Panc1 (cell line): ENCODE results near the gene CC2D1A. TPM values are rescaled to one million over a fixed set of nuclear protein-coding genes. Genes with fewer than 3 reads are reported as not detected.

ENCODE experiments used
- ATAC-seq: fragments of 200-7000 bp; cut with Tn5 transposase; 2 replicates; pipeline ENCODE4 v1.9.1; 2020; ENCODE audit warnings: mild to moderate bottlenecking, moderate library complexity
- BruUV-seq: library from RNA; stranded (reverse); fragments of 400-500 nt; replicated peaks from 2 replicates; lab custom pipeline; 2021; lab: Mats Ljungman, UMichigan
- CTCF ChIA-PET: fragments of 300-600 bp; sonication (Branson Sonifier 250); formaldehyde crosslinking; loops from one replicate; lab custom pipeline; 2022; ENCODE audit warnings: antibody characterized with exemption; lab: Charles Lee
- POLR2A ChIA-PET: fragments of 300-600 bp; sonication (Branson Sonifier 250); formaldehyde crosslinking; loops from one replicate; lab custom pipeline; 2022; ENCODE audit warnings: antibody characterized with exemption; lab: Charles Lee
- DNase-seq: peaks from one replicate; pipeline ENCODE4 v3.0.0-alpha.2; 2010; ENCODE audit warnings: low read depth, low spot score
- H3K27ac ChIP-seq: 2 replicates; pipeline ENCODE4 v1.5.1; 2011; ENCODE audit warnings: mild to moderate bottlenecking, low read length, inconsistent platforms
- H3K27me3 ChIP-seq: fragments of 200-500 bp; sonication (Bioruptor generic); 2 replicates; pipeline ENCODE4 v1.6.0; 2014; ENCODE audit warnings: low read length, inconsistent platforms; ENCODE audit not compliant: control insufficient read depth, insufficient read depth
- H3K36me3 ChIP-seq: fragments of 200-500 bp; sonication (Bioruptor generic); 2 replicates; pipeline ENCODE4 v1.5.1; 2014; ENCODE audit warnings: inconsistent platforms, mild to moderate bottlenecking, low read length, moderate library complexity; ENCODE audit not compliant: control insufficient read depth, insufficient read depth
- H3K4me1 ChIP-seq: 2 replicates; pipeline ENCODE4 v1.5.1; 2011; ENCODE audit warnings: inconsistent platforms, mild to moderate bottlenecking, low read length, moderate library complexity; ENCODE audit not compliant: control insufficient read depth, insufficient read depth
- H3K4me3 ChIP-seq, 2 experiments: 2 replicates each; pipeline ENCODE4 v1.5.1; 2011 to 2012; ENCODE audit warnings: low read depth in 2 of 2, low read length in 2 of 2, mild to moderate bottlenecking in 2 of 2, inconsistent platforms in 1 of 2, moderate library complexity in 1 of 2
- H3K9me3 ChIP-seq: fragments of 200-500 bp; sonication (Bioruptor generic); 2 replicates; pipeline ENCODE4 v1.5.1; 2014; ENCODE audit warnings: low read depth, mild to moderate bottlenecking, inconsistent platforms, low read length, moderate library complexity; ENCODE audit not compliant: control insufficient read depth, insufficient read depth
- POLR2AphosphoS5 ChIP-seq: IDR thresholded peaks from 2 replicates; pipeline ENCODE4 v1.6.1; 2012; ENCODE audit warnings: mild to moderate bottlenecking, low read depth, low read length, moderate library complexity
- SIN3A ChIP-seq: IDR thresholded peaks from 2 replicates; pipeline ENCODE4 v1.6.1; 2012; ENCODE audit warnings: low read depth, mild to moderate bottlenecking, low read length, moderate library complexity, borderline replicate concordance; ENCODE audit not compliant: insufficient read depth
- TCF7L2 ChIP-seq: IDR thresholded peaks from 2 replicates; pipeline ENCODE4 v1.6.1; 2011; ENCODE audit warnings: mild to moderate bottlenecking, low read depth, low read length, inconsistent platforms
- in situ Hi-C: cut with HindIII; loops from 2 replicates; pipeline ENCODE4 v1.10.0; 2016; ENCODE audit warnings: low sequenced_read_pairs, low pct_unique_long_range_greater_than_20kb
- intact Hi-C: fragments of 100-400 bp; cut with micrococcal nuclease; formaldehyde crosslinking; loops from one replicate; pipeline ENCODE4 v1.10.0; 2022; ENCODE audit not compliant: unreplicated experiment
- total RNA-seq: library from RNA; stranded (reverse); gene quantifications from one replicate; pipeline ENCODE4 v1.2.1, GENCODE V29; 2021; ENCODE audit not compliant: unreplicated experiment
- TF ChIP-seq, protein P1 (sequence below), 2 experiments: IDR thresholded peaks; 2 replicates each; pipeline ENCODE4 v1.6.1; 2011 to 2012; ENCODE audit warnings: low read depth in 2 of 2, control low read depth in 1 of 2, low read length in 1 of 2, mild to moderate bottlenecking in 1 of 2, moderate library complexity in 1 of 2; ENCODE audit not compliant: insufficient read depth in 1 of 2
- TF ChIP-seq, protein P2 (sequence below): fragments of 450-650 bp; IDR thresholded peaks from 2 replicates; pipeline ENCODE4 v1.5.1; 2017; ENCODE audit warnings: mild to moderate bottlenecking

Gene CC2D1A
- total RNA-seq, 1 experiment from 2014 or later, result 28.0 TPM

DNA sequence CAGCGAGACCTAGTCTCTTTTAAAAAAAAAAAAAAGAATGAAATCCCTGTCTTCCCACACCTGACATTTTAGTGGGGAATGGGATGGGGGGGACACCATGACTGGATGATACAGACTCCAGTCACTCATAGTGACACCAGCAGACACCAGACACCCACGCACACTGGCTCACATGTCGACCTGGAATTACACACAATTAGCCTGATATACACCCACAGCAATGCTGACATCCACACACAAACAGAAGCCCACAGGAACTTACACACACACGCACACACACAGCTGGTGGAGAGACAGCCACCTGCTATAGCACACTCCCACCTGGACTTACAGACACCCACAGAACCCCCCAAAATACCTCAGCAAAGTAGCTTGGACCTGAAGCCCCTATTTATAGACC, 37.3 kb upstream of the CC2D1A start:
- ATAC-seq (no peak), DNase-seq (no peak)
- POLR2A ChIA-PET, result interaction anchor here (0.6 kb wide), 1 partner anchor 126 kb away, joined by 4 read pairs; no protein-coding TSS in a partner anchor
- Histone ChIP-seq H3K36me3 (no peaks in the 10 kb centered on the region), H3K4me3 (no peak overlapping the region), H3K9me3 (no peaks in the 10 kb centered on the region), H3K4me1 (peaks cover 12% of the 10 kb centered on the region), H3K27me3 (no peaks in the 10 kb centered on the region), H3K27ac (no peak overlapping the region)
- intact Hi-C loops, result no loop called here
- no TSS peak for BruUV-seq
- TF ChIP-seq, protein P1, sequence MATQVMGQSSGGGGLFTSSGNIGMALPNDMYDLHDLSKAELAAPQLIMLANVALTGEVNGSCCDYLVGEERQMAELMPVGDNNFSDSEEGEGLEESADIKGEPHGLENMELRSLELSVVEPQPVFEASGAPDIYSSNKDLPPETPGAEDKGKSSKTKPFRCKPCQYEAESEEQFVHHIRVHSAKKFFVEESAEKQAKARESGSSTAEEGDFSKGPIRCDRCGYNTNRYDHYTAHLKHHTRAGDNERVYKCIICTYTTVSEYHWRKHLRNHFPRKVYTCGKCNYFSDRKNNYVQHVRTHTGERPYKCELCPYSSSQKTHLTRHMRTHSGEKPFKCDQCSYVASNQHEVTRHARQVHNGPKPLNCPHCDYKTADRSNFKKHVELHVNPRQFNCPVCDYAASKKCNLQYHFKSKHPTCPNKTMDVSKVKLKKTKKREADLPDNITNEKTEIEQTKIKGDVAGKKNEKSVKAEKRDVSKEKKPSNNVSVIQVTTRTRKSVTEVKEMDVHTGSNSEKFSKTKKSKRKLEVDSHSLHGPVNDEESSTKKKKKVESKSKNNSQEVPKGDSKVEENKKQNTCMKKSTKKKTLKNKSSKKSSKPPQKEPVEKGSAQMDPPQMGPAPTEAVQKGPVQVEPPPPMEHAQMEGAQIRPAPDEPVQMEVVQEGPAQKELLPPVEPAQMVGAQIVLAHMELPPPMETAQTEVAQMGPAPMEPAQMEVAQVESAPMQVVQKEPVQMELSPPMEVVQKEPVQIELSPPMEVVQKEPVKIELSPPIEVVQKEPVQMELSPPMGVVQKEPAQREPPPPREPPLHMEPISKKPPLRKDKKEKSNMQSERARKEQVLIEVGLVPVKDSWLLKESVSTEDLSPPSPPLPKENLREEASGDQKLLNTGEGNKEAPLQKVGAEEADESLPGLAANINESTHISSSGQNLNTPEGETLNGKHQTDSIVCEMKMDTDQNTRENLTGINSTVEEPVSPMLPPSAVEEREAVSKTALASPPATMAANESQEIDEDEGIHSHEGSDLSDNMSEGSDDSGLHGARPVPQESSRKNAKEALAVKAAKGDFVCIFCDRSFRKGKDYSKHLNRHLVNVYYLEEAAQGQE (IDR thresholded peaks at IDR 0.05; ENCODE audit: insufficient read depth in 1 of 2, low read depth in 2 of 2, low read length in 1 of 2), result no peak
- TF ChIP-seq SIN3A (no peak), TCF7L2 (no peak), POLR2AphosphoS5 (no peak)
- TF ChIP-seq, protein P2, sequence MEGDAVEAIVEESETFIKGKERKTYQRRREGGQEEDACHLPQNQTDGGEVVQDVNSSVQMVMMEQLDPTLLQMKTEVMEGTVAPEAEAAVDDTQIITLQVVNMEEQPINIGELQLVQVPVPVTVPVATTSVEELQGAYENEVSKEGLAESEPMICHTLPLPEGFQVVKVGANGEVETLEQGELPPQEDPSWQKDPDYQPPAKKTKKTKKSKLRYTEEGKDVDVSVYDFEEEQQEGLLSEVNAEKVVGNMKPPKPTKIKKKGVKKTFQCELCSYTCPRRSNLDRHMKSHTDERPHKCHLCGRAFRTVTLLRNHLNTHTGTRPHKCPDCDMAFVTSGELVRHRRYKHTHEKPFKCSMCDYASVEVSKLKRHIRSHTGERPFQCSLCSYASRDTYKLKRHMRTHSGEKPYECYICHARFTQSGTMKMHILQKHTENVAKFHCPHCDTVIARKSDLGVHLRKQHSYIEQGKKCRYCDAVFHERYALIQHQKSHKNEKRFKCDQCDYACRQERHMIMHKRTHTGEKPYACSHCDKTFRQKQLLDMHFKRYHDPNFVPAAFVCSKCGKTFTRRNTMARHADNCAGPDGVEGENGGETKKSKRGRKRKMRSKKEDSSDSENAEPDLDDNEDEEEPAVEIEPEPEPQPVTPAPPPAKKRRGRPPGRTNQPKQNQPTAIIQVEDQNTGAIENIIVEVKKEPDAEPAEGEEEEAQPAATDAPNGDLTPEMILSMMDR, result no peak
- in situ Hi-C loops, result no loop called here
- CTCF ChIA-PET, result no interaction called here

DNA sequence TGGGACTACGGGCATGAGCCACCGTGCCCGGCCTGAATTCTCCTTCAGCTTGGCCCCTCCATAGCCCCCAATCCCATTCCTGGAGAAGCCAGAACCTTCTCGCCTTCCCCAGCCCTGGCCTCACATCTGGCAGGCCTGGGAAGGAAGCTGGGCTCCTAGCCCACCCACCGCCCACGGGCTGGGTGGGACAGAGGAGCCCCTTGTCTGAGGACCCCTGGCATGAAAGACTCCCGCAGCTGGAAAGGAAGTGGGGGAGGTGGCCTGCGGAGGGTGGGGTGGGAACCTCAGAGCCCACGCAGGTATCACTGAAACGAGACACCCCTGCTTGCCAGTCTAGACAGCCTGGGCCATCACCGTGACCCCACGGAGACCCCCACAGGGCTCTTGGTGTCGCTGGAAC, 36.7 kb upstream of the CC2D1A start:
- intact Hi-C loops, result no loop called here
- CTCF ChIA-PET, result no interaction called here
- Histone ChIP-seq H3K36me3 (no peaks in the 10 kb centered on the region), H3K4me1 (peaks cover 16% of the 10 kb centered on the region), H3K27ac (no peak overlapping the region), H3K9me3 (no peaks in the 10 kb centered on the region), H3K4me3 (no peak overlapping the region), H3K27me3 (no peaks in the 10 kb centered on the region)
- in situ Hi-C loops, result no loop called here
- POLR2A ChIA-PET, result no interaction called here
- no TSS peak for BruUV-seq
- DNase-seq (no peak), ATAC-seq (no peak)
- no peak for TF ChIP-seq SIN3A

DNA sequence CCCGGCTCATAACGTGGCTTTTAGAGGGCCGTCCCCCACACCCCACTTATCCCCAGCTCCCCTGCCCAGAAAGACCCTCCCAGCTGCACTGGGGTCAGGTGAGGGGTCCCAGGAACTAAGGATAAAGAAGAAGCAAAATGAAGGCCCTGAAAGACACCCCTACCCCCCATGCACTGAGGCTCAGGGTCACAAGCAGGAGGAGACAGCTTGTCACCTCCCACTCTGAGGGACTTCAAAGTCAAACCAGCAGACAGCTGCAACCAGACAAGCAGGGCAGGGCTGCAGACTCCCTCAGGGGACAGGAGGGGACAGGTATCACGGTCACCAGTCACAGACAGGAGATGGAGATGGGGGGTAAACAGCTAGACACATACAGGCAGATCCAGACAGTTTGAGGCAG, 35.1 kb upstream of the CC2D1A start:
- in situ Hi-C loops, result no loop called here
- peaks cover 19% of the 10 kb centered on the region for H3K4me1 ChIP-seq
- H3K4me3 ChIP-seq, result no peak overlapping the region
- H3K27me3 ChIP-seq, result no peaks in the 10 kb centered on the region
- no peaks in the 10 kb centered on the region for H3K36me3 ChIP-seq
- TF ChIP-seq SIN3A, result no peak
- TF ChIP-seq, protein P2, result no peak
- POLR2A ChIA-PET, result interaction anchor here (0.7 kb wide), 1 partner anchor 607 kb away, joined by 4 read pairs; no protein-coding TSS in a partner anchor
- no peak for ATAC-seq
- BruUV-seq, result no TSS peak
- DNase-seq, result no peak
- H3K9me3 ChIP-seq, result no peaks in the 10 kb centered on the region
- CTCF ChIA-PET, result no interaction called here
- intact Hi-C loops, result no loop called here
- no peak overlapping the region for H3K27ac ChIP-seq
